ENCODE results near the gene SARNP.
A peak's percentile ranks its signal among the peaks of the same experiment; 100 is the strongest.
"Not testable (repeated sequence)": the region's sequence is repeated elsewhere in the genome, so short reads cannot be mapped to it uniquely, and the experiment has no call there.

The SARNP gene

GRCh38 chr12:55809274-55809673 lies 8.2 kb downstream of the SARNP start:
- DNase-seq (ENCODE audit: insufficient read length, low spot score) (no peak), FAIRE-seq (no peak)

GRCh38 chr12:55806982-55807381 lies 10.5 kb downstream of the SARNP start:
- FAIRE-seq (no peak), DNase-seq (ENCODE audit: insufficient read length, low spot score) (no peak)

DNA sequence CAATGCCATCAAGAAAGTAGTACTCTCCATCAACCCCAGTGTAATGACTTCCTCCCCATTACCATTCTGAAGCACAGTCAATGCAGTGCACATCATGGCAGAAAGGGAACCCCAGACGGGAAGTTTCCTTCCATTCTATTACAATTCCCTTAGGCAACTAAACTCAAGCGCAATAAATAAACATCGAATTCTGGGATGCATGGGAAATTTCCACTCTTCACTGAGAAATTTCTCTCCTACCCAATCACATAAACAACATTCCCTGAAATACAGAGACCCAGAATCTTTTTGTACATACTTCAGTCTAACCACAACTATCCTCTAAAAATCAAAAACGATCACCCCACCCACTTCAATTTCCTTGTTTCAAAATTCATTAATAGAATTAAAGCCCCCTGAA lies 20.0 kb downstream of the SARNP start:
- DNase-seq (ENCODE audit: insufficient read length, low spot score) (no peak), FAIRE-seq (no peak)

DNA sequence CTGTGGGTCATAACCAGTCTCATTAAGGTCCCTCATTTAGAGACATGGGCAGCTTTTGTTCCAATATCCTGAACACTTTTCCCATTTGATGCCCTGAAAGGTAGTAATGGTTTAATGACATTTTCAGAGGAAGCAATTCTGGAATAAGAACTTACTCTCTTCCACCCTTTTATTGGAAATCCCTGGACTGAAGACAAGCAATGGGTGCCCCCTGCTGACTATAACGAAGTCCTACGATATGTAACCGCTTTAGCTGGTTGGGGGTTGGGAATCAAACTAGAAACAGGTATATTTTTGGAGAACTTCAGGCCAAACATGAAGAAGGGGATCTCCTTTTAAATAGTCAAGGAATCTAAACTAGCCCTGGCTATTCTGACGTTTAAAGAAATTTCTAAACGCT lies 20.5 kb downstream of the SARNP start:
- FAIRE-seq: no peak
- DNase-seq (ENCODE audit: insufficient read length, low spot score): peak; percentile 35

DNA sequence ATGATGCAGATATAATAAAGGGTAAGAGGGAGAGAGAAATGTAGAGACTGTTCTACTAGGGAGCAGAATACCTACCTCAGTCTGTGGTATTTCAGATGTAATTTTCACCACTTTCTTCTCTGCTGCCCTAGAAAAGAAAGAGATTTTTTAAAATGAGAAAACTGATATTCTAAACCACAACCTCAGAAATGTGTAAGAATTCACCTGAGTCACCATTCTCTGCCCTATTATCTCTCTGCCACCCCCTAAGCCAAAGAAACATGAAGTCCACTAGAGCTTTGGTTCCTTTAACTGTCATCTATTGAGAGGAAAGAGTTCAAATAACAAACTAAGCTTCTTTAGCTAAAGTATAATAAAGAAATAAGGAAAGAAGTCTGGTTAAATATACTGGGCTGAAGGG lies 21.6 kb downstream of the SARNP start:
- FAIRE-seq: no peak

DNA sequence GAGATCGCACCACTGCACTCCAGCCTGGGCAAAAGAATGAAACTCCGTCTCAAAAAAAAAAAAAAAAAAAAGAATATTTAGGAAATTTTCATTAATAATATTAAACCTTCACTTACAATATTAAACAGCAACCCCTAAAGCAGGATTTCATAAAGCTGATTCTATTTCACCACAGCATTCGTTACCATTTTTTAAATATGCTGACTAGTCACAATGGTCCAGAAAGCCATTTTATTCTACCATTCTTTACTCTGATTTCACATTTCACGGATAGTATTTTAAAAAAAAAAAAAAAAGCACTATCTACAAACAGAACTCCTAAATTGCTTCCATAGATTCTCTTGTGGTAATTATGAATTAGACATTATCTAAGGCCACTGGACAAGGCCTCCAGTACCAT lies 27.6 kb downstream of the SARNP start:
- no peak for DNase-seq (ENCODE audit: insufficient read length, low spot score)
- no peak for FAIRE-seq

More for the DNA sequence above, 21.6 kb downstream of the SARNP start:
- DNase-seq (ENCODE audit: insufficient read length, low spot score): no peak

- DNase-seq (ENCODE audit: insufficient read length, low spot score): no peak
- no peak for FAIRE-seq
Observed at GRCh38 chr12:55789171-55789570, 28.4 kb downstream of the SARNP start.

GRCh38 chr12:55788546-55788945 lies 29.0 kb downstream of the SARNP start:
- FAIRE-seq (no peak), DNase-seq (ENCODE audit: insufficient read length, low spot score) (no peak)

DNA sequence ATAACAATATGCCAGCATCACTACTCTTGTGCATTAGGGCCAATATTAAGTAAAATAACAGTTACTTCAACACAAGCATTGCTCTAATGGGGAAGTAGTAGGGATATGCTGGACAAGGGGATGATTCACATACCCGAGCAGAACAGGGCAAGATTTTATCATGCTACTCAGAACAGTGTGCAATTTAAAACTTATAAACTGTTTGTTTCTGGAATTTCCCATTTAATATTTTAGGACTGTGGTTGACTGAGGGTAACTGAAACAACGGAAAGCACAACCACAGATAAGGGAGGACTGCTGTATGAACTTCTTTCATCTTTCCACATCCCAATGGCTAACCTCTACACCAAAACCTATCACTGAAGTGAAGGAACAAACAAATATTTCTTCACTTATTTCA lies 36.8 kb downstream of the SARNP start:
- FAIRE-seq (no peak), DNase-seq (ENCODE audit: insufficient read length, low spot score) (no peak)

DNA sequence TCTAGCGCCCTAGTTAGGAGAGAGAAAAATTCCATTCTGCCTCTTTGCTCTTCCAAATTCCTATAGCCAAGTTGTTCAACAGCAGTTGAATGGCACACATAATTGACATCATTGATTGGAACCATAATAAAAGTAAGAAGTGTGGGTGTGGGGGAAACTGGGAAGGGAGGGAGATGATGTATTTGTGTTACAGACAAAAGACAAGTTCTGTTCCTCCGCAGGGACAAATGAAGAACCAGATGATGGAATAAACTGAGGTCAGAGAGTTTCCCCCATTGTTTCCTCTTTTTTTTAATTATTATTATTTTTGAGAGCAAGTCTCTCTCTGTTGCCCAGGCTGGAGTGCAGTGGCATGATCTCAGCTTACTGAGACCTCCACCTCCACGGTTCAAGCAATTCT lies 39.7 kb downstream of the SARNP start:
- no peak for DNase-seq (ENCODE audit: insufficient read length, low spot score)
- no peak for FAIRE-seq

DNA sequence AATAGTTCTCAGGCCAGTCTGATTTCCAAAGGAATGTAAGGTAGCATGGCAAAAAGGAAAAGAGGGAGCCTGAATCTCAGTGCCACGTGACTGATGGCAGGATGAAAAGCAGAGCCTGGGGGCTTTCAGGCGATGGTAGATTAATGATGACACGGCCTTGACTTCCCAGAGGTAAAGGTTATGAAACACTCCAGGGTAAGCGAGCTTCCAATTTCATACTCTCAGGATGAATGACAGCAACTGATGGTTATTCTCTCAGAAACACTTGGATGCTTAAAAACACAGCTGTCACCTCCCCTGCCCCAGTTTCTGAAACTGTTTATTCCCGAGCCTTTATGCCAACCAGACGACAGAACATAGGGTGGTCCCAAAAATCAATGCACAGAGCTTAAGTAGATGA lies 45.8 kb downstream of the SARNP start:
- FAIRE-seq: no peak

GRCh38 chr12:55767156-55767555 lies 50.4 kb downstream of the SARNP start:
- FAIRE-seq: no peak
- no peak for DNase-seq (ENCODE audit: insufficient read length, low spot score)

More for the DNA sequence above, 45.8 kb downstream of the SARNP start:
- DNase-seq (ENCODE audit: insufficient read length, low spot score): no peak

GRCh38 chr12:55765736-55766290 lies 51.7 kb downstream of the SARNP start:
- FAIRE-seq (no peak), DNase-seq (ENCODE audit: insufficient read length, low spot score) (no peak)

DNA sequence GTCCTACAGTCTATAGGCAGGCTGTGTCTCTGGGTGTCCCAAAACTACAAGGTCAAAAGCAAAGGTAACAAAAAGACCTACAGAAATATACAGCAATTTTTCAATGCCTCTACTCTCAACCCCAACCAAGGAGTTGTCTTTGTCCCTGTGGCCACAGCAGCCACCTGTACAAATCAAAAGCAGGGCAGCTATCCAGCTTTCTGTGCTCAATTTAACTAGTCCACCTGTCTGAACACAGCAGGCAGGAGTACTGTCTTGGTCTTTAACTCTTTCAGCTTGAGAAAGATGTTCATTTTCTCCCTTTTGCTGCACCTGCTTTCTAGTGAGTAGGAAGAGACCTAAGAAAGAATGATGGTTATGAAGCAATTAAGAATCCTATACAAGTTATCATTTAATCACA lies 54.9 kb downstream of the SARNP start:
- FAIRE-seq (no peak), DNase-seq (ENCODE audit: insufficient read length, low spot score) (no peak)

- FAIRE-seq: no peak
- no peak for DNase-seq (ENCODE audit: insufficient read length, low spot score)
Observed at GRCh38 chr12:55760663-55761062, 56.9 kb downstream of the SARNP start.

GRCh38 chr12:55758575-55758974 lies 58.9 kb downstream of the SARNP start:
- DNase-seq (ENCODE audit: insufficient read length, low spot score); FAIRE-seq: not testable (repeated sequence)

DNA sequence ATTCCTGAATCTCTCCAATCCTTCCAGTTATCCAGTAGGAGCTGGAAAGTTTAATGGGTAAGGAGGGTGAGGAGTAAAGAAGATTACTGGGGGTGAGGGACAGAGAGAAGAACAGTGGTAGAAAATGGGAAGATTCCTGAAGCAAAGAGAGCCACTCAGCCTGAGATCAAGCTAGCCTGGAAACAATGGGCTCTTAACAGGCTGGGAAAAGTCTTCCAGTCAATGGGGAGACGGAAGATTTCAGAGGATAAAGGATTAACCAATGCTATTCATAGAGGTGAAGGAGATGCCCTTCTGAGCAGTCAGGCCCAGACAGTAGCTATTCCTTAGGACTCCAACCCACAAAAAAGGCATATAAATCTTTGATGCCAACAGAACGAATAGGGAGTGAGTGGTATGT lies 59.8 kb downstream of the SARNP start:
- FAIRE-seq (no peak), DNase-seq (ENCODE audit: insufficient read length, low spot score) (no peak)

- no peak for FAIRE-seq
- DNase-seq (ENCODE audit: insufficient read length, low spot score): no peak
Observed at GRCh38 chr12:55755246-55755645, 62.3 kb downstream of the SARNP start.

GRCh38 chr12:55748230-55748993 lies 69.1 kb downstream of the SARNP start:
- no peak for DNase-seq (ENCODE audit: insufficient read length, low spot score)
- FAIRE-seq: no peak

DNA sequence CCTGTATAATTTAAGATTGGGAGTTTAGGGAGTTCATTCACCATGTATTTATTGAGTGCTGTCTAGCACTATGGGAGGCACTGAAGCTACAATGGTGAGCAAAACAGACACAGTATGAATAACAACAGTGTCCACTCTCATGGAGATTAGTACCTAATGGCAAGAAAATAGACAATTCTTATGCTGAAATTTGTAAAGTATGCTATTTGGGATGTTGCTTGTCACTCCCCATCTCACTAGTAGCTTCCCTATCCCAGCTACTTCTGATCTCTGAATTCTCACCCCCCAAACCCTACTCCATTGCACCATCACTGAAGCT lies 70.7 kb downstream of the SARNP start:
- no peak for FAIRE-seq

GRCh38 chr12:55746174-55746912 lies 71.2 kb downstream of the SARNP start:
- DNase-seq (ENCODE audit: insufficient read length, low spot score) (no peak), FAIRE-seq (no peak)

More for the DNA sequence above, 70.7 kb downstream of the SARNP start:
- no peak for DNase-seq (ENCODE audit: insufficient read length, low spot score)
